ENCODE data around the gene DPH1.

Gene DPH1

GRCh38 chr17:1992541-1992940 lies 37.4 kb upstream of the DPH1 start:
- no peak overlapping the region for H3K27ac ChIP-seq
- TF ChIP-seq CTCF (conservative IDR thresholded peaks at IDR 0.05) (no peak), ZFX (IDR thresholded peaks at IDR 0.05) (no peak)

- TF ChIP-seq CTCF (conservative IDR thresholded peaks at IDR 0.05) = no peak
- TF ChIP-seq ZFX (IDR thresholded peaks at IDR 0.05) = no peak
- no peak overlapping the region for H3K27ac ChIP-seq
These were observed 35.2 kb upstream of the DPH1 start for GRCh38 chr17:1994707-1995106.

DNA sequence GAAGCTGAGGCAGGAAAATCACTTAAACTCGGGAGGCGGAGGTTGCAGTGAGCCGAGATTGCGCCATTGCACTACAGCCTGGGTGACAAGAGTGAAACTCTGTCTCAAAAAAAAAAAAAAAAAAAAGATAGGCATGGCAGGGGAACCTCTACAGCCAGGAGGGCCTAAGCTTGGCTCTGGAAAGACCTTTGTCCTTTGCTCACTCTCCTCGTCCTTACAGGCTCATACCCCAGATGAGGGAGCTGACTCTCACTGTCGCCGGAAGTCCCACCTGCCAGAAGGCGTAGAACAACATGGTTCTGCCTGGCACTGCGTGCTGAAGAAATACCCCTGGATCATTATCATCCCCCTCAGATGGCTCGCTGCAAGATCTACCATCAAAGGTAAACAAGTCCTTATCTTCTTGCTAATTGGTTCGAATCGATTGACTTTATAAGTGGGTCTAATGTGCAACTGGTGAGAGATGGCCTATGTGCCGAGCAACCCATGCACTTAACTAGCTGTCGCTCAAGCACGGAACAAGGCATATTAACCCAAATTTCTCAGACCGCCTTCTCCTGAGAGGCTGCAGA lies 34.5 kb upstream of the DPH1 start:
- peak overlapping the region; percentile 82 for H3K27ac ChIP-seq

GRCh38 chr17:1995907-1996799 lies 33.8 kb upstream of the DPH1 start:
- TF ChIP-seq ZFX (IDR thresholded peaks at IDR 0.05) = no peak
- no peak for TF ChIP-seq CTCF (conservative IDR thresholded peaks at IDR 0.05)
- H3K27ac ChIP-seq = peak overlapping the region; percentile 82

More for the DNA sequence above, 34.5 kb upstream of the DPH1 start:
- TF ChIP-seq ZFX (IDR thresholded peaks at IDR 0.05) (no peak), CTCF (conservative IDR thresholded peaks at IDR 0.05) (no peak)

DNA sequence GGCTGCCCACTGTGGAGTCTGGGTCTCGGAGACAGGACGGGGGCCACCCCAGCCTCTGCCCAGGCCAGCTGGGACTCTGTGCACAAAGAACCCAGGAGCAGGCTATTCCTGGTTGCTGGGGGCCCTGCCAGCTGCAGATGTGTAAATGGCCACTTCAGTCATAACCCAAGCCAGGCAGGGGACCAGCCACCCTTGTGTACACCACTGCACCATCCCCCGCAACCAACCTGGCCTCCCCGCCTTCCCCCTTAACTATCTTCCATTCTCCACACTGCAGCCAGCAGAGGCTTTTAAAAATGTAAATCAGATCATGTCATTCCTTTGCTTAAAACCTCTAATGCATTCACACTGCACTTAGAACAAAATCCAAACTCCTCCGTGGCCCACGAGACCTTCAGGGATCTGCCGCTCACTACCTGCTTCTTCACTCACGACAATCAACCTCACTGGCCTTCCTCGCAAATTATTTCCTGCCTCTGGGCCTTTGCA lies 33.1 kb upstream of the DPH1 start:
- no peak for TF ChIP-seq ZFX (IDR thresholded peaks at IDR 0.05)
- TF ChIP-seq CTCF (conservative IDR thresholded peaks at IDR 0.05) = no peak
- peak overlapping the region; percentile 82 for H3K27ac ChIP-seq

DNA sequence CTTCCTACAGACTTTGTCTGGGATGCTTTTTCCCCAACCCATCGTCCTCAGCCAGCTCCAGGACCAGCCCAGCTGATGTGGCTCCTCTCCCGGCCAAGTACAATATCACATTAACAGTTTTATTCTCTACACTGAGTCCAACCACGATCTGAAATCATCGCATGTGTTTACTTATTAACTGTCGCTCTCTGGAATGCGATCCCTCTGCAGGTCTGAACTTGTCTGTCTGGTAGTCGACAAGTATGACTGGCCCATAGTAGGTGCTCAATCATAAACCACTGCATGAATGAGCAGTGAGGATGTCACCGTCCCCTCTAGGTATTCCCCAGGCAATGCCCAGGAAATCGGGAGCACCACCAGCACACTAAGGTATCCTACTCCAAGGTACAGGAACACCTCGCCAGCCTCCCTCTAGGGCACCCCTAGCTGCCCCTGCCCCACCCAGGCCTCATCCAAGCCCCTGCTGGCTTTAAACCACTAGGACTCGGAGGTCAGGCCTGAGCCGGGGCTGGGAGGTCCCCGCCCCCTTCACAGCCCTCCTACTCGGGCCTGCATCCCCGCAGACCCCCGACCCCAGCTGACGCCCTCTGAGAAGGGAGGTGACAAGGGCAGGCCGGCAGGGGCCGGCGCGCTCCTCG lies 32.5 kb upstream of the DPH1 start:
- H3K27ac ChIP-seq = peak overlapping the region; percentile 82
- TF ChIP-seq CTCF (conservative IDR thresholded peaks at IDR 0.05) = no peak
- no peak; the same call in 1 of the 2 replicates for TF ChIP-seq ZFX (IDR thresholded peaks at IDR 0.05)

Data from C4-2B (cell line).